HepG2 (cell line): ENCODE measurements around the gene C22orf39. TPM values are rescaled to one million over a fixed set of nuclear protein-coding genes. Genes with fewer than 3 reads are reported as not detected.

Experiments used
- ATF7-NPFF ChIP-seq: sonication (generic); formaldehyde crosslinking; IDR thresholded peaks from 2 replicates; pipeline ENCODE4 v1.8.1; 2023; ENCODE audit warnings: mild to moderate bottlenecking, low read depth, missing genetic modification reagents, moderate library complexity
- HDAC2 ChIP-seq: sonication (generic); formaldehyde crosslinking; IDR thresholded peaks from 2 replicates; pipeline ENCODE4 v1.4.0; 2020; ENCODE audit warnings: missing genetic modification reagents
- KMT2A ChIP-seq: sonication (generic); formaldehyde crosslinking; IDR thresholded peaks from 2 replicates; pipeline ENCODE4 v1.4.0; 2020; ENCODE audit warnings: missing genetic modification reagents
- MIER3 ChIP-seq: IDR thresholded peaks from 2 replicates; pipeline ENCODE4 v1.6.1; 2016; ENCODE audit warnings: missing compliant biosample characterization, borderline replicate concordance
- RBFOX2 ChIP-seq: fragments of 200-400 bp; formaldehyde crosslinking; IDR thresholded peaks from 2 replicates; pipeline ENCODE4 v1.6.1; 2017; ENCODE audit warnings: low read depth, mild to moderate bottlenecking, low read length
- SIX4 ChIP-seq: sonication (generic); formaldehyde crosslinking; IDR thresholded peaks from 2 replicates; pipeline ENCODE4 v1.4.0; 2020; ENCODE audit warnings: missing genetic modification reagents
- TSC22D2 ChIP-seq: sonication (generic); formaldehyde crosslinking; IDR thresholded peaks from 2 replicates; pipeline ENCODE4 v1.5.1; 2020; ENCODE audit warnings: missing genetic modification reagents, mild to moderate bottlenecking, borderline replicate concordance
- ZNF143 ChIP-seq: sonication (generic); formaldehyde crosslinking; IDR thresholded peaks from 2 replicates; pipeline ENCODE4 v1.4.0; 2020; ENCODE audit warnings: missing genetic modification reagents
- ZNF761 ChIP-seq: sonication (generic); formaldehyde crosslinking; conservative IDR thresholded peaks from 2 replicates; pipeline ENCODE4 v1.4.0; 2020; ENCODE audit warnings: mild to moderate bottlenecking, missing genetic modification reagents
- ZSCAN25 ChIP-seq: sonication (generic); formaldehyde crosslinking; IDR thresholded peaks from 2 replicates; pipeline ENCODE4 v1.8.0; 2022; ENCODE audit warnings: mild to moderate bottlenecking, missing genetic modification reagents
- polyA plus RNA-seq, 8 experiments: library from polyadenylated mRNA; depleted of rRNA in 3 of 8; stranded (reverse) in 7 of 8; unstranded in 1 of 8; fragments of >200 nt; fragmentation: Illumina TruSeq in 4 of 8; extraction: Trizol in 4 of 8; gene quantifications; 2 replicates each; pipeline versions ENCODE4 v1.2.1 to v1.2.3, GENCODE V29; 2011 to 2016; ENCODE audit warnings: low read depth in 4 of 8, missing spikeins in 1 of 8, mixed read lengths in 1 of 8; ENCODE audit not compliant: insufficient read depth in 1 of 8
- total RNA-seq, 5 experiments: library from RNA; depleted of rRNA; stranded (reverse); fragments of >200 nt; fragmentation: Illumina TruSeq; extraction: Trizol; gene quantifications; 2 replicates each; pipeline ENCODE4 v1.2.3, GENCODE V29; 2016; ENCODE audit warnings: low read depth in 1 of 5
- TF ChIP-seq, protein P1 (sequence below): fragments of 450-650 bp; IDR thresholded peaks from 2 replicates; pipeline ENCODE4 v1.6.1; 2017; ENCODE audit warnings: mild to moderate bottlenecking
- TF ChIP-seq, protein P2 (sequence below): sonication (generic); formaldehyde crosslinking; IDR thresholded peaks from 2 replicates; pipeline ENCODE4 v1.5.0; 2020; ENCODE audit warnings: mild to moderate bottlenecking, low read depth, missing genetic modification reagents, borderline replicate concordance
- TF ChIP-seq, protein P3 (sequence below): sonication (generic); formaldehyde crosslinking; conservative IDR thresholded peaks from 2 replicates; pipeline ENCODE4 v1.8.0; 2022; ENCODE audit warnings: mild to moderate bottlenecking, moderate library complexity, missing genetic modification reagents
- TF ChIP-seq, protein P4 (sequence below): sonication (generic); formaldehyde crosslinking; IDR thresholded peaks from 2 replicates; pipeline ENCODE4 v1.8.0; 2023; ENCODE audit warnings: mild to moderate bottlenecking, missing genetic modification reagents
- TF ChIP-seq, protein P5 (sequence below): sonication (generic); formaldehyde crosslinking; IDR thresholded peaks from 2 replicates; pipeline ENCODE4 v1.4.0; 2020; ENCODE audit warnings: missing genetic modification reagents
- TF ChIP-seq, protein P6 (sequence below): sonication (generic); formaldehyde crosslinking; IDR thresholded peaks from 2 replicates; pipeline ENCODE4 v1.8.1; 2023; ENCODE audit warnings: mild to moderate bottlenecking, moderate library complexity, missing genetic modification reagents

Gene C22orf39
- total and polyA plus RNA-seq, 2 of the 13 experiments (the other 11 are each of a cell fraction or from before 2014, with no cell fraction given): 23.4 to 26.4 TPM

DNA sequence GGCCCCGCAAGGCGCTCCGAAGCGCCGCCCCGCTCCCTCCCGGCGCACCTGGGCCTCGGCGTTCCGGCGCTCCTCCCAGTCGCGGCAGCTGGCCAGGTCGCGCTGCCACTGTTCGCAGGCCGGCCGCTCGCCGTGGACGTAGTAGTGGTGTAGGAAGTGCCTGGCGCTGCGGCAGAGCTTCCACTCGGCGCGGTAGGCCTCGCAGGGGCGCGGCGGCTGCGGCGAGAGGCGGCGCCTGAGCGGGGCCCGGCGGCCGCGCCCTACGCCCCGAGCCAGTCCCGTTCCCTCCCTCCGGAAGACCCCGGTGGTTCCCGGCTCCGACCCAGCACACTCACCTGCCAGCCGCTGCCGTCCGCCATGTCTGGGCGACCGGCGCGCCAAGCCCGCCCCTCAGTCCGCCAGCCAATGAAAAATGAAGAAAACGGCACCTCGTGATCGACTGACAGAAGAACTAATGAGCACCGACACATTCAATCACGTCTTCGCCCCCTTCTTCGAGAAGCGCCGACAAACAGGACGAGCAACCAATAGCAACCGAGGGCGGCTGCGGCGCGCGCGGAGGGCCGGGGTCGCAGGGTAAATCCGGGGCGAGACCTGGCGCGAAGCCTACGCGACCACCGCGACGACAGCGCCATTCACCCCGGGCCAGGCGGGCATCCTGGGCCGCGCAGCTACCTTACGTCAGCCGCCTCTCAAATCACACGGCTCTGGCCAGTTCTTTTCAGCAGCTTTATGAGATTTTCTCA lies at the start of gene C22orf39 (continued):
- TF ChIP-seq, protein P1, sequence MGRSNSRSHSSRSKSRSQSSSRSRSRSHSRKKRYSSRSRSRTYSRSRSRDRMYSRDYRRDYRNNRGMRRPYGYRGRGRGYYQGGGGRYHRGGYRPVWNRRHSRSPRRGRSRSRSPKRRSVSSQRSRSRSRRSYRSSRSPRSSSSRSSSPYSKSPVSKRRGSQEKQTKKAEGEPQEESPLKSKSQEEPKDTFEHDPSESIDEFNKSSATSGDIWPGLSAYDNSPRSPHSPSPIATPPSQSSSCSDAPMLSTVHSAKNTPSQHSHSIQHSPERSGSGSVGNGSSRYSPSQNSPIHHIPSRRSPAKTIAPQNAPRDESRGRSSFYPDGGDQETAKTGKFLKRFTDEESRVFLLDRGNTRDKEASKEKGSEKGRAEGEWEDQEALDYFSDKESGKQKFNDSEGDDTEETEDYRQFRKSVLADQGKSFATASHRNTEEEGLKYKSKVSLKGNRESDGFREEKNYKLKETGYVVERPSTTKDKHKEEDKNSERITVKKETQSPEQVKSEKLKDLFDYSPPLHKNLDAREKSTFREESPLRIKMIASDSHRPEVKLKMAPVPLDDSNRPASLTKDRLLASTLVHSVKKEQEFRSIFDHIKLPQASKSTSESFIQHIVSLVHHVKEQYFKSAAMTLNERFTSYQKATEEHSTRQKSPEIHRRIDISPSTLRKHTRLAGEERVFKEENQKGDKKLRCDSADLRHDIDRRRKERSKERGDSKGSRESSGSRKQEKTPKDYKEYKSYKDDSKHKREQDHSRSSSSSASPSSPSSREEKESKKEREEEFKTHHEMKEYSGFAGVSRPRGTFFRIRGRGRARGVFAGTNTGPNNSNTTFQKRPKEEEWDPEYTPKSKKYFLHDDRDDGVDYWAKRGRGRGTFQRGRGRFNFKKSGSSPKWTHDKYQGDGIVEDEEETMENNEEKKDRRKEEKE: no peak
- TF ChIP-seq, protein P2, sequence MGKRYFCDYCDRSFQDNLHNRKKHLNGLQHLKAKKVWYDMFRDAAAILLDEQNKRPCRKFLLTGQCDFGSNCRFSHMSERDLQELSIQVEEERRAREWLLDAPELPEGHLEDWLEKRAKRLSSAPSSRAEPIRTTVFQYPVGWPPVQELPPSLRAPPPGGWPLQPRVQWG (CRISPR knock-in tag): no peak
- TF ChIP-seq, protein P3, sequence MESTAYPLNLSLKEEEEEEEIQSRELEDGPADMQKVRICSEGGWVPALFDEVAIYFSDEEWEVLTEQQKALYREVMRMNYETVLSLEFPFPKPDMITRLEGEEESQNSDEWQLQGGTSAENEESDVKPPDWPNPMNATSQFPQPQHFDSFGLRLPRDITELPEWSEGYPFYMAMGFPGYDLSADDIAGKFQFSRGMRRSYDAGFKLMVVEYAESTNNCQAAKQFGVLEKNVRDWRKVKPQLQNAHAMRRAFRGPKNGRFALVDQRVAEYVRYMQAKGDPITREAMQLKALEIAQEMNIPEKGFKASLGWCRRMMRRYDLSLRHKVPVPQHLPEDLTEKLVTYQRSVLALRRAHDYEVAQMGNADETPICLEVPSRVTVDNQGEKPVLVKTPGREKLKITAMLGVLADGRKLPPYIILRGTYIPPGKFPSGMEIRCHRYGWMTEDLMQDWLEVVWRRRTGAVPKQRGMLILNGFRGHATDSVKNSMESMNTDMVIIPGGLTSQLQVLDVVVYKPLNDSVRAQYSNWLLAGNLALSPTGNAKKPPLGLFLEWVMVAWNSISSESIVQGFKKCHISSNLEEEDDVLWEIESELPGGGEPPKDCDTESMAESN (CRISPR knock-in tag): peak; percentile 74
- TF ChIP-seq ZNF143: no peak
- no peak; the same call in 1 of the 2 replicates for TF ChIP-seq ZNF761 (CRISPR knock-in tag)
- TF ChIP-seq, protein P4, sequence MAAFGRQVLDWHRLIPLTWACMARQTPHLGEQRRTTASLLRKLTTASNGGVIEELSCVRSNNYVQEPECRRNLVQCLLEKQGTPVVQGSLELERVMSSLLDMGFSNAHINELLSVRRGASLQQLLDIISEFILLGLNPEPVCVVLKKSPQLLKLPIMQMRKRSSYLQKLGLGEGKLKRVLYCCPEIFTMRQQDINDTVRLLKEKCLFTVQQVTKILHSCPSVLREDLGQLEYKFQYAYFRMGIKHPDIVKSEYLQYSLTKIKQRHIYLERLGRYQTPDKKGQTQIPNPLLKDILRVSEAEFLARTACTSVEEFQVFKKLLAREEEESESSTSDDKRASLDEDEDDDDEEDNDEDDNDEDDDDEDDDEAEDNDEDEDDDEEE (CRISPR knock-in tag): peak; percentile 73; the same call in 1 of the 2 replicates
- TF ChIP-seq MIER3: no peak
- TF ChIP-seq ZSCAN25: peak; percentile 50; the same call in 1 of the 2 replicates
- TF ChIP-seq TSC22D2 (CRISPR knock-in tag): no peak
- TF ChIP-seq RBFOX2: peak; percentile 92
- TF ChIP-seq, protein P5, sequence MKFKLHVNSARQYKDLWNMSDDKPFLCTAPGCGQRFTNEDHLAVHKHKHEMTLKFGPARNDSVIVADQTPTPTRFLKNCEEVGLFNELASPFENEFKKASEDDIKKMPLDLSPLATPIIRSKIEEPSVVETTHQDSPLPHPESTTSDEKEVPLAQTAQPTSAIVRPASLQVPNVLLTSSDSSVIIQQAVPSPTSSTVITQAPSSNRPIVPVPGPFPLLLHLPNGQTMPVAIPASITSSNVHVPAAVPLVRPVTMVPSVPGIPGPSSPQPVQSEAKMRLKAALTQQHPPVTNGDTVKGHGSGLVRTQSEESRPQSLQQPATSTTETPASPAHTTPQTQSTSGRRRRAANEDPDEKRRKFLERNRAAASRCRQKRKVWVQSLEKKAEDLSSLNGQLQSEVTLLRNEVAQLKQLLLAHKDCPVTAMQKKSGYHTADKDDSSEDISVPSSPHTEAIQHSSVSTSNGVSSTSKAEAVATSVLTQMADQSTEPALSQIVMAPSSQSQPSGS (CRISPR knock-in tag): no peak
- TF ChIP-seq, protein P6, sequence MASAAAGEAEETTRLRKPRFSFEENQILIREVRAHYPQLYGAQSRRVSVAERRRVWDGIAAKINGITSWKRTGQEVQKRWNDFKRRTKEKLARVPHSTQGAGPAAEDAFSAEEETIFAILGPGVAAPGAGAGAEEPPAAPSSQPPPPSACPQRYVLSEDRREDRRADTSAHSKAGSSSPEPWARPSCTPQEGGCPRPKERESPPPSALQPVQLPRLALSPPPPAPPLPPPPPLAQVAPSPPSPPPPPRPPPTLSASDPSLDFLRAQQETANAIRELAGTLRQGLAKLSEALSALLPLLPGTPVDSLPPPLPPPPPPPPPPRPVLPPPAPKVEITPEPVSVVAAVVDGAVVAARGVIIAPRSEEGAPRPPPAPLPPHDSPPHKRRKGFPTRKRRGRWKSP: peak; percentile 61; the same call in 1 of the 2 replicates
- TF ChIP-seq HDAC2 (CRISPR knock-in tag): 0 out of 2 replicates have a peak, but pooled peaks have one; percentile 49
- peak; percentile 76; the same call in 1 of the 2 replicates for TF ChIP-seq ATF7-NPFF (CRISPR knock-in tag)
- TF ChIP-seq KMT2A (CRISPR knock-in tag): no peak; the same call in 1 of the 2 replicates
- TF ChIP-seq SIX4 (CRISPR knock-in tag): peak; percentile 12; the same call in 1 of the 2 replicates
